Trophoblast cell (in vitro differentiated cells and primary cell): ENCODE results near the gene USP13.
A peak's percentile ranks its signal among the peaks of the same experiment; 100 is the strongest.

ENCODE experiments used
- DNase-seq, 2 donors: peaks; one replicate each; pipeline ENCODE4 v3.0.0-alpha.2; 2016
- H2AFZ ChIP-seq: 2 replicates; pipeline ENCODE4 v1.6.1; 2013; ENCODE audit warnings: low read length, moderate library complexity, mild to moderate bottlenecking; ENCODE audit not compliant: insufficient read depth, poor library complexity
- H2AK5ac ChIP-seq: 2 replicates; pipeline ENCODE4 v1.6.1; 2013; ENCODE audit warnings: mild to moderate bottlenecking, low read length
- H2BK120ac ChIP-seq: 2 replicates; pipeline ENCODE4 v1.6.1; 2013; ENCODE audit warnings: low read length, mild to moderate bottlenecking, moderate library complexity; ENCODE audit not compliant: insufficient read depth, poor library complexity
- H2BK12ac ChIP-seq: 2 replicates; pipeline ENCODE4 v1.6.1; 2013; ENCODE audit warnings: mild to moderate bottlenecking, low read length, moderate library complexity
- H2BK5ac ChIP-seq: 2 replicates; pipeline ENCODE4 v1.6.1; 2013; ENCODE audit warnings: low read length, low read depth, moderate library complexity, mild to moderate bottlenecking; ENCODE audit not compliant: poor library complexity
- H3K14ac ChIP-seq: 2 replicates; pipeline ENCODE4 v1.6.1; 2013; ENCODE audit warnings: mild to moderate bottlenecking, low read length
- H3K18ac ChIP-seq: 2 replicates; pipeline ENCODE4 v1.6.1; 2013; ENCODE audit warnings: mild to moderate bottlenecking, low read length
- H3K23ac ChIP-seq: 2 replicates; pipeline ENCODE4 v1.6.1; 2013; ENCODE audit warnings: low read length
- H3K27ac ChIP-seq: 2 replicates; pipeline ENCODE4 v1.5.1; 2013; ENCODE audit warnings: low read depth, mild to moderate bottlenecking, inconsistent platforms, low read length, moderate library complexity
- H3K27me3 ChIP-seq: 2 replicates; pipeline ENCODE4 v1.6.1; 2013; ENCODE audit warnings: inconsistent platforms, mild to moderate bottlenecking, low read length, moderate library complexity; ENCODE audit not compliant: insufficient read depth
- H3K36me3 ChIP-seq, 2 experiments: 1 replicate in 1 of 2; 2 replicates in 1 of 2; pipeline ENCODE4 v1.6.1; 2013; ENCODE audit warnings: low read length in 2 of 2, mild to moderate bottlenecking in 2 of 2, moderate library complexity in 1 of 2; ENCODE audit not compliant: insufficient read depth in 2 of 2, control insufficient read depth in 1 of 2
- H3K4ac ChIP-seq: 2 replicates; pipeline ENCODE4 v1.6.1; 2013; ENCODE audit warnings: low read depth, mild to moderate bottlenecking, low read length, moderate library complexity
- H3K4me1 ChIP-seq, 2 experiments: 1 replicate in 1 of 2; 2 replicates in 1 of 2; pipeline ENCODE4 v1.6.1; 2013; ENCODE audit warnings: low read length in 2 of 2, mild to moderate bottlenecking in 2 of 2, moderate library complexity in 1 of 2; ENCODE audit not compliant: insufficient read depth in 2 of 2, control insufficient read depth in 1 of 2
- H3K4me2 ChIP-seq: 2 replicates; pipeline ENCODE4 v1.6.1; 2013; ENCODE audit warnings: inconsistent platforms, mild to moderate bottlenecking, low read length, moderate library complexity
- H3K4me3 ChIP-seq: 2 replicates; pipeline ENCODE4 v1.5.1; 2013; ENCODE audit warnings: mild to moderate bottlenecking, low read depth, low read length, inconsistent platforms
- H3K79me1 ChIP-seq: one replicate; pipeline ENCODE4 v1.6.1; 2013; ENCODE audit warnings: low read length
- H3K79me2 ChIP-seq: 2 replicates; pipeline ENCODE4 v1.6.1; 2013; ENCODE audit warnings: low read length, mild to moderate bottlenecking; ENCODE audit not compliant: control insufficient read depth, insufficient read depth, poor library complexity
- H3K9ac ChIP-seq: 2 replicates; pipeline ENCODE4 v1.6.1; 2013; ENCODE audit warnings: mild to moderate bottlenecking, low read length
- H3K9me3 ChIP-seq: 2 replicates; pipeline ENCODE4 v1.6.1; 2013; ENCODE audit warnings: low read depth, mild to moderate bottlenecking, control low read depth, inconsistent platforms, low read length; ENCODE audit not compliant: insufficient read depth
- H4K12ac ChIP-seq: 2 replicates; pipeline ENCODE4 v1.6.1; 2013; ENCODE audit warnings: low read depth, mild to moderate bottlenecking, low read length, moderate library complexity
- H4K8ac ChIP-seq: 2 replicates; pipeline ENCODE4 v1.6.1; 2013; ENCODE audit warnings: low read depth, mild to moderate bottlenecking, low read length, moderate library complexity
- H4K91ac ChIP-seq: one replicate; pipeline ENCODE4 v1.6.1; 2013; ENCODE audit warnings: low read depth, mild to moderate bottlenecking, low read length, moderate library complexity
- WGBS: extraction: QIAGEN DNeasy Blood & Tissue Kit; methylation state at CpG from one replicate; pipeline ENCODE4 v1.1.7; 2013; ENCODE audit warnings: missing lambda C conversion rate; ENCODE audit not compliant: insufficient read length, insufficient coverage; ENCODE audit errors: extremely low coverage; 5-methylcytosine and 5-hydroxymethylcytosine counted together

The USP13 gene

DNA sequence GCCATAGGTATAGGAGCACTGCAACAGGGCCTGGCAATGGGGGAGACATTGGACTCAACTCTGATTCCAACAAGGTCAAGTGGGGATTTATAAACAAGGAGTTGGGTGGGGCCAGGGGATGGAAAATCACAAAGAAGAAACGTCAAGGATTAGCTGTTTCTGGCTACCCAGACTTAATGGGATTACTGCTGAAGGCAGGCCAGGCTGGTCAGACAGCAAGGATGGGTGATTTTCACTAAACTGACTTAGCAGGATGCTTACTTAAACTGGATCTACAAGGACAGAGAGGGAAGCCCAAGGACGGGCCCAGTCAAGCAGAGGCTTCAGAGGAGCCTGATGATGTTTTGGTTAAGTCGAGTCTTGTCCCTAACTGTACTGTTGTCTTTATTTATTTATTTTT lies 76.2 kb downstream of the USP13 start:
- no peaks in the 10 kb centered on the region for H3K79me2 ChIP-seq
- H3K79me1 ChIP-seq, result no peaks in the 10 kb centered on the region
- H4K91ac ChIP-seq, result no peak overlapping the region
- no peak overlapping the region for H3K18ac ChIP-seq
- H2BK120ac ChIP-seq, result no peak overlapping the region
- no peak overlapping the region for H4K12ac ChIP-seq
- peaks cover 4% of the 10 kb centered on the region in 2 experiments for H3K4me1 ChIP-seq
- H2AK5ac ChIP-seq, result no peak overlapping the region
- H2BK5ac ChIP-seq, result no peak overlapping the region
- H3K27me3 ChIP-seq, result no peaks in the 10 kb centered on the region
- no peak overlapping the region for H3K14ac ChIP-seq
- H4K8ac ChIP-seq, result no peak overlapping the region
- no peak overlapping the region for H3K9ac ChIP-seq
- no peak overlapping the region for H2BK12ac ChIP-seq
- DNase-seq, result peak in 1 of 2 donors; percentile 25
- no peak overlapping the region for H3K27ac ChIP-seq
- H3K4me2 ChIP-seq, result no peak overlapping the region
- no peaks in the 10 kb centered on the region for H3K36me3 ChIP-seq
- no peak overlapping the region for H3K23ac ChIP-seq
- peaks cover 2% of the 10 kb centered on the region for H3K9me3 ChIP-seq
- H3K4ac ChIP-seq, result no peak overlapping the region
- no CpG with 5 or more reads among the region's 3 CpGs for WGBS
- H2AFZ ChIP-seq, result no peak overlapping the region
- no peak overlapping the region for H3K4me3 ChIP-seq

DNA sequence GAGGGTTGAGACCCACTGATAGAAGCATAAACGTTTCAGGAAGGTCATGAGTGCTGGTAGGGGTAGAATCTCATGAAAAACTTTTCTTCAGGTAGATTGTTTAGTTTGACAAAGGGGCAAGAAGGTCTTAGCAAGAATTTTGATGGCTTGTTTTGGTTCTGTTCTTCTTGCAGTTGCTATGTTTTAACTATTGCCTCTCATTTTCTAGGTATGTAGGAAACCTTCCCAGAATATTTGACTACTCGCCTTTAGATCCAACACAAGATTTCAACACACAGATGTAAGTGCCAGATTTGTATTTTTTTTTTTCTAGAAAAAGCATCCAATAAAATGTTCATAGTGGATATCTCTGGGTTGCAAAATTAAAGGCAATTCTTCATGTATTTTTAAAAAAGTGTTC lies 77.1 kb downstream of the USP13 start:
- H2AFZ ChIP-seq, result no peak overlapping the region
- H4K91ac ChIP-seq, result no peak overlapping the region
- no peak overlapping the region for H3K4ac ChIP-seq
- H3K27me3 ChIP-seq, result no peaks in the 10 kb centered on the region
- H3K27ac ChIP-seq, result no peak overlapping the region
- peaks cover 5 to 7% of the 10 kb centered on the region in 2 experiments for H3K4me1 ChIP-seq
- H3K18ac ChIP-seq, result no peak overlapping the region
- no peak overlapping the region for H2BK120ac ChIP-seq
- DNase-seq, result peak in 1 of 2 donors; percentile 78
- H2AK5ac ChIP-seq, result no peak overlapping the region
- H3K4me2 ChIP-seq, result no peak overlapping the region
- no peaks in the 10 kb centered on the region for H3K79me1 ChIP-seq
- H3K23ac ChIP-seq, result no peak overlapping the region
- no peak overlapping the region for H4K12ac ChIP-seq
- no peaks in the 10 kb centered on the region for H3K79me2 ChIP-seq
- no peak overlapping the region for H3K9ac ChIP-seq
- H4K8ac ChIP-seq, result no peak overlapping the region
- no peak overlapping the region for H2BK5ac ChIP-seq
- H3K36me3 ChIP-seq, result no peaks in the 10 kb centered on the region
- no peak overlapping the region for H3K14ac ChIP-seq
- H2BK12ac ChIP-seq, result no peak overlapping the region
- H3K9me3 ChIP-seq, result peaks cover 2% of the 10 kb centered on the region
- no peak overlapping the region for H3K4me3 ChIP-seq
- no CpG with 5 or more reads among the region's 2 CpGs for WGBS

DNA sequence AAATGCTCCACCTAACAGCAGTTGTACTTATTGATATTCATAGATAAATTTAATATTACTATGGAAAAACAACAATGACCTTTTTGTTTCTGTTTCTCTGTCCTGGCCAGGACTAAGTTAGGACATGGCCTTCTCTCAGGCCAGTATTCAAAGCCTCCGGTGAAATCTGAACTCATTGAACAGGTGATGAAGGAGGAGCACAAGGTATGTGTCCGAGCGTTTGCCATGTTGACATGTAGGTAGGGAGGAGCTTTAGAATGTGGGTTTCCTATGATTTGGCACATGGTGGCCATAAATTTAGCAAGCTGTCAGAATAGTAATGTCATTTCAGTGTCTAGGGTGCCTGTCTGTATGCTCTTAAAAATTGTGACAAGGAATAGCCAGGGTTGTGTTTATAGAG lies 77.7 kb downstream of the USP13 start:
- H3K27me3 ChIP-seq, result no peaks in the 10 kb centered on the region
- no peaks in the 10 kb centered on the region for H3K79me1 ChIP-seq
- no peak overlapping the region for H3K23ac ChIP-seq
- no peak overlapping the region for H4K12ac ChIP-seq
- no peak overlapping the region for H3K4me3 ChIP-seq
- no peak overlapping the region for H4K91ac ChIP-seq
- no peak overlapping the region for H2AK5ac ChIP-seq
- H2BK12ac ChIP-seq, result no peak overlapping the region
- H2AFZ ChIP-seq, result no peak overlapping the region
- peak in 1 of 2 donors; percentile 29 for DNase-seq
- no peak overlapping the region for H3K14ac ChIP-seq
- WGBS, result no CpG with 5 or more reads among the region's 3 CpGs
- H3K36me3 ChIP-seq, result no peaks in the 10 kb centered on the region
- no peak overlapping the region for H2BK120ac ChIP-seq
- H3K79me2 ChIP-seq, result no peaks in the 10 kb centered on the region
- H3K4ac ChIP-seq, result no peak overlapping the region
- H4K8ac ChIP-seq, result no peak overlapping the region
- H3K27ac ChIP-seq, result no peak overlapping the region
- peaks cover 2% of the 10 kb centered on the region for H3K9me3 ChIP-seq
- peaks cover 7 to 9% of the 10 kb centered on the region in 2 experiments for H3K4me1 ChIP-seq
- H3K4me2 ChIP-seq, result no peak overlapping the region
- no peak overlapping the region for H3K18ac ChIP-seq
- no peak overlapping the region for H2BK5ac ChIP-seq
- H3K9ac ChIP-seq, result no peak overlapping the region

DNA sequence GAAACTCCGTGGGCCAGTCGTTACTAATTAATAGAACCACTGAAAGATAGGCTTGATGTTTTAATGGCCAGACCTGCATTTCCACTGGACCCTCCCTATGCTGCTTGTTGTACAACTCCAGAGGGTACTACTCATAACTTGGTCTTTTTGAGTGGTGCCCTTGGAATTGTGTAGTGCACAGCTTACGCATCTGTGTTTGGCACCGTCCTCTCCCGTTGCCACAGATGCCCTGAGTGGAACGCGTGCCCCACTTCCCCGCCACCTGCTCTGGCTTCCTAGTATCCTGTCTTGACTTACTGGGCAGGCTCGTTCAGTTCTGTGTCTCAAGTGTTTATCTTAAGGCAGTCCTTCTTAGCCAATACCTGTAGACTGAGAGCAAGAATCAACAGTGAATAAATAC lies 78.7 kb downstream of the USP13 start:
- Histone ChIP-seq H3K9ac (no peak overlapping the region), H2BK5ac (no peak overlapping the region), H3K14ac (no peak overlapping the region), H2BK120ac (no peak overlapping the region), H3K23ac (no peak overlapping the region), H3K4ac (no peak overlapping the region), H3K36me3 (no peaks in the 10 kb centered on the region), H3K4me3 (no peak overlapping the region), H4K8ac (no peak overlapping the region), H3K4me2 (no peak overlapping the region), H3K18ac (no peak overlapping the region), H4K91ac (no peak overlapping the region), H3K9me3 (peaks cover 2% of the 10 kb centered on the region), H3K27ac (no peak overlapping the region), H2AK5ac (no peak overlapping the region), H3K79me1 (no peaks in the 10 kb centered on the region), H3K4me1 (peaks cover 7 to 9% of the 10 kb centered on the region in 2 experiments), H3K79me2 (no peaks in the 10 kb centered on the region), H2AFZ (no peak overlapping the region), H3K27me3 (no peaks in the 10 kb centered on the region), H2BK12ac (no peak overlapping the region), H4K12ac (no peak overlapping the region)
- WGBS, result no CpG with 5 or more reads among the region's 9 CpGs
- DNase-seq, result no peak
